GM23338 (cell line): ENCODE data around the gene CHST11. TPM values are rescaled to one million over a fixed set of nuclear protein-coding genes. Genes with fewer than 3 reads are reported as not detected.

Experiments
- ATAC-seq: fragments of 200-7000 bp; cut with Tn5 transposase; 3 replicates; pipeline ENCODE4 v1.9.1; 2020
- DNase-seq: peaks from one replicate; pipeline ENCODE4 v3.0.0-alpha.2; 2015; ENCODE audit warnings: low spot score
- H2AFZ ChIP-seq: fragments of 200-600 bp; sonication (generic); 2 replicates; pipeline ENCODE4 v1.8.0; 2016; ENCODE audit warnings: antibody characterized with exemption, mild to moderate bottlenecking, moderate library complexity
- H3F3A ChIP-seq: fragments of 200-600 bp; sonication (generic); replicated peaks from 2 replicates; pipeline ENCODE4 v1.8.0; 2017; ENCODE audit warnings: antibody characterized with exemption, mixed run types, low read depth
- H3K27ac ChIP-seq: fragments of 200-600 bp; sonication (generic); 2 replicates; pipeline ENCODE4 v1.6.1; 2016; ENCODE audit warnings: low read depth
- H3K27me3 ChIP-seq: fragments of 200-600 bp; sonication (generic); 2 replicates; pipeline ENCODE4 v1.8.0; 2016; ENCODE audit warnings: mild to moderate bottlenecking, mixed run types, moderate library complexity; ENCODE audit not compliant: insufficient read depth
- H3K36me3 ChIP-seq: fragments of 200-600 bp; sonication (generic); 2 replicates; pipeline ENCODE4 v1.8.0; 2016; ENCODE audit warnings: mild to moderate bottlenecking; ENCODE audit not compliant: insufficient read depth
- H3K4me1 ChIP-seq: fragments of 200-600 bp; sonication (generic); 2 replicates; pipeline ENCODE4 v1.8.0; 2016; ENCODE audit warnings: mild to moderate bottlenecking, moderate library complexity; ENCODE audit not compliant: insufficient read depth
- H3K4me2 ChIP-seq: fragments of 200-600 bp; sonication (generic); 2 replicates; pipeline ENCODE4 v1.7.1; 2017; ENCODE audit warnings: mixed run types
- H3K4me3 ChIP-seq: fragments of 200-600 bp; sonication (generic); 2 replicates; pipeline ENCODE4 v1.6.1; 2016; ENCODE audit warnings: mixed run types
- H3K79me2 ChIP-seq: fragments of 200-600 bp; sonication (generic); replicated peaks from 2 replicates; pipeline ENCODE4 v1.8.0; 2017; ENCODE audit warnings: mild to moderate bottlenecking; ENCODE audit not compliant: insufficient read depth
- H3K9me2 ChIP-seq: fragments of 200-600 bp; sonication (generic); 2 replicates; pipeline ENCODE4 v1.8.0; 2017; ENCODE audit not compliant: insufficient read depth
- H4K20me1 ChIP-seq: fragments of 200-600 bp; sonication (generic); replicated peaks from 2 replicates; pipeline ENCODE4 v1.8.0; 2017; ENCODE audit warnings: mild to moderate bottlenecking; ENCODE audit not compliant: insufficient read depth
- H3K27ac Mint-ChIP-seq: 2 replicates; pipeline ENCODE4 v1.8.0; 2020; ENCODE audit warnings: inconsistent platforms, mild to moderate bottlenecking, moderate library complexity, mixed read lengths
- H3K27me3 Mint-ChIP-seq: 3 replicates; pipeline ENCODE4 v1.8.0; 2022; ENCODE audit warnings: low read depth, mild to moderate bottlenecking, moderate library complexity, mixed read lengths, inconsistent platforms; ENCODE audit not compliant: insufficient read depth, poor library complexity
- H3K36me3 Mint-ChIP-seq: 3 replicates; pipeline ENCODE4 v1.8.0; 2021; ENCODE audit warnings: low read depth, mild to moderate bottlenecking, inconsistent platforms, moderate library complexity, mixed read lengths
- H3K4me1 Mint-ChIP-seq: 3 replicates; pipeline ENCODE4 v1.8.0; 2020; ENCODE audit warnings: mild to moderate bottlenecking, inconsistent platforms, mixed read lengths
- H3K4me3 Mint-ChIP-seq: 3 replicates; pipeline ENCODE4 v1.8.0; 2021; ENCODE audit warnings: moderate library complexity, mild to moderate bottlenecking, inconsistent platforms, mixed read lengths
- H3K9me3 Mint-ChIP-seq: 3 replicates; pipeline ENCODE4 v1.8.0; 2020; ENCODE audit warnings: moderate library complexity, mild to moderate bottlenecking, inconsistent platforms, mixed read lengths
- CREB1 ChIP-seq: fragments of 250-450 bp; sonication (Bioruptor Pico); IDR thresholded peaks from 2 replicates; pipeline ENCODE4 v1.5.0; 2020; ENCODE audit warnings: low read depth, mild to moderate bottlenecking, moderate library complexity
- ETS1 ChIP-seq: IDR thresholded peaks from 2 replicates; pipeline ENCODE4 v1.6.1; 2016; ENCODE audit warnings: antibody characterized with exemption
- EZH2 ChIP-seq: fragments of 200-600 bp; sonication (generic); IDR thresholded peaks from one replicate; pipeline ENCODE4 v1.8.0; 2017; ENCODE audit warnings: antibody characterized with exemption, mild to moderate bottlenecking, low read depth; ENCODE audit not compliant: unreplicated experiment
- EZH2phosphoT487 ChIP-seq: fragments of 200-600 bp; sonication (generic); IDR thresholded peaks from one replicate; pipeline ENCODE4 v1.8.1; 2018; ENCODE audit warnings: antibody characterized with exemption; ENCODE audit not compliant: unreplicated experiment
- JUNB ChIP-seq: IDR thresholded peaks from one replicate; pipeline ENCODE4 v1.6.1; 2016; ENCODE audit warnings: antibody characterized with exemption; ENCODE audit not compliant: unreplicated experiment
- NANOG ChIP-seq: IDR thresholded peaks from 2 replicates; pipeline ENCODE4 v1.6.1; 2016; ENCODE audit warnings: antibody characterized with exemption, borderline replicate concordance
- POLR2AphosphoS5 ChIP-seq: IDR thresholded peaks from 2 replicates; pipeline ENCODE4 v1.6.1; 2016; ENCODE audit warnings: antibody characterized with exemption, low read depth
- STAT1 ChIP-seq: IDR thresholded peaks from one replicate; pipeline ENCODE4 v1.6.1; 2016; ENCODE audit warnings: antibody characterized with exemption; ENCODE audit not compliant: unreplicated experiment
- ZNF114 ChIP-seq: fragments of 250-450 bp; sonication (Bioruptor Pico); IDR thresholded peaks from 2 replicates; pipeline ENCODE4 v1.5.0; 2020; ENCODE audit warnings: mild to moderate bottlenecking, moderate library complexity
- ZNF331 ChIP-seq: fragments of 250-450 bp; sonication (Bioruptor Pico); IDR thresholded peaks from 2 replicates; pipeline ENCODE4 v1.5.0; 2020; ENCODE audit warnings: low read depth, mild to moderate bottlenecking, moderate library complexity
- polyA plus RNA-seq: library from polyadenylated mRNA; unstranded; fragments of >200 nt; fragmentation: Nextera tagmentation; extraction: Ambion mirVana; gene quantifications from 2 replicates; pipeline ENCODE4 v1.2.1, GENCODE V29; 2016
- total RNA-seq: library from RNA; depleted of rRNA; stranded (reverse); fragments of >200 nt; shearing (Covaris generic); gene quantifications from 2 replicates; pipeline ENCODE4 v1.2.3, GENCODE V29; 2014
- TF ChIP-seq, protein P1 (sequence below): IDR thresholded peaks from one replicate; pipeline ENCODE4 v1.6.1; 2018; ENCODE audit warnings: antibody characterized with exemption; ENCODE audit not compliant: unreplicated experiment
- TF ChIP-seq, protein P2 (sequence below): fragments of 250-450 bp; sonication (Bioruptor Pico); IDR thresholded peaks from 2 replicates; pipeline ENCODE4 v1.5.0; 2020; ENCODE audit warnings: mild to moderate bottlenecking, moderate library complexity
- TF ChIP-seq, protein P3 (sequence below), 2 experiments: fragments of 200-600 bp in 1 of 2; sonication (generic) in 1 of 2; conservative IDR thresholded peaks; 2 replicates each; pipeline versions ENCODE4 v1.5.1 to v1.6.1; 2016 to 2017; ENCODE audit warnings: antibody characterized with exemption in 2 of 2, low read depth in 2 of 2, mild to moderate bottlenecking in 2 of 2, moderate library complexity in 1 of 2

Gene CHST11
- total and polyA plus RNA-seq, 2 experiments from 2014 or later: 7.7 to 25.7 TPM

DNA sequence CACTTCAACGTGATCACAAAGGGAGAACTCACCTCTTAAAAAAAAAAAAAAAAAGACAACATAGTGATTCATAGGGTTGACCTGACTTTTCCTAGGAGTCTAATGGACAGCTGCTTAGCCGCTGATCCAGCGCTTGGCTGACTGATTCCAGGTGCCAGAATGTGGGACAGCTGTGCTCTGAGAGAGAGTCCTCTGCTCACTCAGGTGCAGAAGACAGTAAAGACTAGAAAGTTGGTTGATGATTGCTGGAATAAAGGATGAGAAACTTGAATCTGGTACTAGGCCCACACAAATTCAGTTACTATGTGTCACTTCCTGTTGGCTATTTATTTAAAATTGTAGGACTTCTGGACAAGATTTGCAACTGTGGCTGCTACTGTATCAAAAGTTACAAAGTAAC, 229.4 kb downstream of the CHST11 start:
- H3K36me3 Mint-ChIP-seq: no peaks in the 10 kb centered on the region
- H3K4me3 Mint-ChIP-seq: no peak overlapping the region
- H3K27ac ChIP-seq: no peak overlapping the region
- no peak for DNase-seq
- no peaks in the 10 kb centered on the region for H3K9me3 Mint-ChIP-seq
- H2AFZ ChIP-seq: no peak overlapping the region
- no peak for ATAC-seq
- H3K27me3 Mint-ChIP-seq: no peaks in the 10 kb centered on the region
- H3K4me1 Mint-ChIP-seq: no peaks in the 10 kb centered on the region
- no peaks in the 10 kb centered on the region; the same call in 1 of the 2 replicates for H4K20me1 ChIP-seq
- no peaks in the 10 kb centered on the region for H3K27me3 ChIP-seq
- no peaks in the 10 kb centered on the region for H3K4me1 ChIP-seq
- no peak overlapping the region for H3K4me2 ChIP-seq
- H3K4me3 ChIP-seq: no peak overlapping the region
- no peak overlapping the region for H3K27ac Mint-ChIP-seq
- H3K36me3 ChIP-seq: no peaks in the 10 kb centered on the region
- H3K79me2 ChIP-seq: no peaks in the 10 kb centered on the region
- H3F3A ChIP-seq: no peaks in the 10 kb centered on the region
- TF ChIP-seq NANOG (no peak), ZNF114 (CRISPR knock-in tag) (no peak), JUNB (no peak), ETS1 (no peak), EZH2phosphoT487 (no peak), STAT1 (no peak), ZNF331 (CRISPR knock-in tag) (no peak), CREB1 (CRISPR knock-in tag) (no peak), POLR2AphosphoS5 (no peak), EZH2 (no peak)
- TF ChIP-seq, protein P1, sequence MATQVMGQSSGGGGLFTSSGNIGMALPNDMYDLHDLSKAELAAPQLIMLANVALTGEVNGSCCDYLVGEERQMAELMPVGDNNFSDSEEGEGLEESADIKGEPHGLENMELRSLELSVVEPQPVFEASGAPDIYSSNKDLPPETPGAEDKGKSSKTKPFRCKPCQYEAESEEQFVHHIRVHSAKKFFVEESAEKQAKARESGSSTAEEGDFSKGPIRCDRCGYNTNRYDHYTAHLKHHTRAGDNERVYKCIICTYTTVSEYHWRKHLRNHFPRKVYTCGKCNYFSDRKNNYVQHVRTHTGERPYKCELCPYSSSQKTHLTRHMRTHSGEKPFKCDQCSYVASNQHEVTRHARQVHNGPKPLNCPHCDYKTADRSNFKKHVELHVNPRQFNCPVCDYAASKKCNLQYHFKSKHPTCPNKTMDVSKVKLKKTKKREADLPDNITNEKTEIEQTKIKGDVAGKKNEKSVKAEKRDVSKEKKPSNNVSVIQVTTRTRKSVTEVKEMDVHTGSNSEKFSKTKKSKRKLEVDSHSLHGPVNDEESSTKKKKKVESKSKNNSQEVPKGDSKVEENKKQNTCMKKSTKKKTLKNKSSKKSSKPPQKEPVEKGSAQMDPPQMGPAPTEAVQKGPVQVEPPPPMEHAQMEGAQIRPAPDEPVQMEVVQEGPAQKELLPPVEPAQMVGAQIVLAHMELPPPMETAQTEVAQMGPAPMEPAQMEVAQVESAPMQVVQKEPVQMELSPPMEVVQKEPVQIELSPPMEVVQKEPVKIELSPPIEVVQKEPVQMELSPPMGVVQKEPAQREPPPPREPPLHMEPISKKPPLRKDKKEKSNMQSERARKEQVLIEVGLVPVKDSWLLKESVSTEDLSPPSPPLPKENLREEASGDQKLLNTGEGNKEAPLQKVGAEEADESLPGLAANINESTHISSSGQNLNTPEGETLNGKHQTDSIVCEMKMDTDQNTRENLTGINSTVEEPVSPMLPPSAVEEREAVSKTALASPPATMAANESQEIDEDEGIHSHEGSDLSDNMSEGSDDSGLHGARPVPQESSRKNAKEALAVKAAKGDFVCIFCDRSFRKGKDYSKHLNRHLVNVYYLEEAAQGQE: no peak
- TF ChIP-seq, protein P2, sequence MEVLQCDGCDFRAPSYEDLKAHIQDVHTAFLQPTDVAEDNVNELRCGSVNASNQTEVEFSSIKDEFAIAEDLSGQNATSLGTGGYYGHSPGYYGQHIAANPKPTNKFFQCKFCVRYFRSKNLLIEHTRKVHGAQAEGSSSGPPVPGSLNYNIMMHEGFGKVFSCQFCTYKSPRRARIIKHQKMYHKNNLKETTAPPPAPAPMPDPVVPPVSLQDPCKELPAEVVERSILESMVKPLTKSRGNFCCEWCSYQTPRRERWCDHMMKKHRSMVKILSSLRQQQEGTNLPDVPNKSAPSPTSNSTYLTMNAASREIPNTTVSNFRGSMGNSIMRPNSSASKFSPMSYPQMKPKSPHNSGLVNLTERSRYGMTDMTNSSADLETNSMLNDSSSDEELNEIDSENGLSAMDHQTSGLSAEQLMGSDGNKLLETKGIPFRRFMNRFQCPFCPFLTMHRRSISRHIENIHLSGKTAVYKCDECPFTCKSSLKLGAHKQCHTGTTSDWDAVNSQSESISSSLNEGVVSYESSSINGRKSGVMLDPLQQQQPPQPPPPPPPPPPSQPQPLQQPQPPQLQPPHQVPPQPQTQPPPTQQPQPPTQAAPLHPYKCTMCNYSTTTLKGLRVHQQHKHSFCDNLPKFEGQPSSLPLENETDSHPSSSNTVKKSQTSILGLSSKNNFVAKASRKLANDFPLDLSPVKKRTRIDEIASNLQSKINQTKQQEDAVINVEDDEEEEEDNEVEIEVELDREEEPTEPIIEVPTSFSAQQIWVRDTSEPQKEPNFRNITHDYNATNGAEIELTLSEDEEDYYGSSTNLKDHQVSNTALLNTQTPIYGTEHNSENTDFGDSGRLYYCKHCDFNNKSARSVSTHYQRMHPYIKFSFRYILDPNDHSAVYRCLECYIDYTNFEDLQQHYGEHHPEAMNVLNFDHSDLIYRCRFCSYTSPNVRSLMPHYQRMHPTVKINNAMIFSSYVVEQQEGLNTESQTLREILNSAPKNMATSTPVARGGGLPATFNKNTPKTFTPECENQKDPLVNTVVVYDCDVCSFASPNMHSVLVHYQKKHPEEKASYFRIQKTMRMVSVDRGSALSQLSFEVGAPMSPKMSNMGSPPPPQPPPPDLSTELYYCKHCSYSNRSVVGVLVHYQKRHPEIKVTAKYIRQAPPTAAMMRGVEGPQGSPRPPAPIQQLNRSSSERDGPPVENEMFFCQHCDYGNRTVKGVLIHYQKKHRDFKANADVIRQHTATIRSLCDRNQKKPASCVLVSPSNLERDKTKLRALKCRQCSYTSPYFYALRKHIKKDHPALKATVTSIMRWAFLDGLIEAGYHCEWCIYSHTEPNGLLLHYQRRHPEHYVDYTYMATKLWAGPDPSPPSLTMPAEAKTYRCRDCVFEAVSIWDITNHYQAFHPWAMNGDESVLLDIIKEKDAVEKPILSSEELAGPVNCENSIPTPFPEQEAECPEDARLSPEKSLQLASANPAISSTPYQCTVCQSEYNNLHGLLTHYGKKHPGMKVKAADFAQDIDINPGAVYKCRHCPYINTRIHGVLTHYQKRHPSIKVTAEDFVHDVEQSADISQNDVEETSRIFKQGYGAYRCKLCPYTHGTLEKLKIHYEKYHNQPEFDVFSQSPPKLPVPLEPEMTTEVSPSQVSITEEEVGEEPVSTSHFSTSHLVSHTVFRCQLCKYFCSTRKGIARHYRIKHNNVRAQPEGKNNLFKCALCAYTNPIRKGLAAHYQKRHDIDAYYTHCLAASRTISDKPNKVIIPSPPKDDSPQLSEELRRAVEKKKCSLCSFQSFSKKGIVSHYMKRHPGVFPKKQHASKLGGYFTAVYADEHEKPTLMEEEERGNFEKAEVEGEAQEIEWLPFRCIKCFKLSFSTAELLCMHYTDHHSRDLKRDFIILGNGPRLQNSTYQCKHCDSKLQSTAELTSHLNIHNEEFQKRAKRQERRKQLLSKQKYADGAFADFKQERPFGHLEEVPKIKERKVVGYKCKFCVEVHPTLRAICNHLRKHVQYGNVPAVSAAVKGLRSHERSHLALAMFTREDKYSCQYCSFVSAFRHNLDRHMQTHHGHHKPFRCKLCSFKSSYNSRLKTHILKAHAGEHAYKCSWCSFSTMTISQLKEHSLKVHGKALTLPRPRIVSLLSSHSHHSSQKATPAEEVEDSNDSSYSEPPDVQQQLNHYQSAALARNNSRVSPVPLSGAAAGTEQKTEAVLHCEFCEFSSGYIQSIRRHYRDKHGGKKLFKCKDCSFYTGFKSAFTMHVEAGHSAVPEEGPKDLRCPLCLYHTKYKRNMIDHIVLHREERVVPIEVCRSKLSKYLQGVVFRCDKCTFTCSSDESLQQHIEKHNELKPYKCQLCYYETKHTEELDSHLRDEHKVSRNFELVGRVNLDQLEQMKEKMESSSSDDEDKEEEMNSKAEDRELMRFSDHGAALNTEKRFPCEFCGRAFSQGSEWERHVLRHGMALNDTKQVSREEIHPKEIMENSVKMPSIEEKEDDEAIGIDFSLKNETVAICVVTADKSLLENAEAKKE (CRISPR knock-in tag): no peak
- TF ChIP-seq, protein P3, sequence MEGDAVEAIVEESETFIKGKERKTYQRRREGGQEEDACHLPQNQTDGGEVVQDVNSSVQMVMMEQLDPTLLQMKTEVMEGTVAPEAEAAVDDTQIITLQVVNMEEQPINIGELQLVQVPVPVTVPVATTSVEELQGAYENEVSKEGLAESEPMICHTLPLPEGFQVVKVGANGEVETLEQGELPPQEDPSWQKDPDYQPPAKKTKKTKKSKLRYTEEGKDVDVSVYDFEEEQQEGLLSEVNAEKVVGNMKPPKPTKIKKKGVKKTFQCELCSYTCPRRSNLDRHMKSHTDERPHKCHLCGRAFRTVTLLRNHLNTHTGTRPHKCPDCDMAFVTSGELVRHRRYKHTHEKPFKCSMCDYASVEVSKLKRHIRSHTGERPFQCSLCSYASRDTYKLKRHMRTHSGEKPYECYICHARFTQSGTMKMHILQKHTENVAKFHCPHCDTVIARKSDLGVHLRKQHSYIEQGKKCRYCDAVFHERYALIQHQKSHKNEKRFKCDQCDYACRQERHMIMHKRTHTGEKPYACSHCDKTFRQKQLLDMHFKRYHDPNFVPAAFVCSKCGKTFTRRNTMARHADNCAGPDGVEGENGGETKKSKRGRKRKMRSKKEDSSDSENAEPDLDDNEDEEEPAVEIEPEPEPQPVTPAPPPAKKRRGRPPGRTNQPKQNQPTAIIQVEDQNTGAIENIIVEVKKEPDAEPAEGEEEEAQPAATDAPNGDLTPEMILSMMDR (conservative IDR thresholded peaks at IDR 0.05; ENCODE audit: low read depth in 2 of 2): no peak
- H3K9me2 ChIP-seq: no peaks in the 10 kb centered on the region
